HepG2 (cell line): ENCODE results near the gene SLC7A4. TPM values are rescaled to one million over a fixed set of nuclear protein-coding genes. Genes with fewer than 3 reads are reported as not detected.

Source experiments
- ATAC-seq: fragments of 200-7000 bp; cut with Tn5 transposase; 3 replicates; pipeline ENCODE4 v1.9.1; 2020; ENCODE audit warnings: mild to moderate bottlenecking, moderate library complexity
- BruUV-seq: library from RNA; stranded (reverse); fragments of 400-500 nt; replicated peaks from 2 replicates; lab custom pipeline; 2021; lab: Mats Ljungman, UMichigan
- CTCF ChIA-PET: fragments of 300-600 bp; formaldehyde crosslinking; extraction: SDS; loops from one replicate; lab custom pipeline; 2021; ENCODE audit warnings: low total read pairs, inconsistent platforms, low intra/inter-chr PET ratio; lab: Yijun Ruan, JAX
- POLR2A ChIA-PET: fragments of 350-600 bp; sonication (Branson Sonifier 250); formaldehyde crosslinking; loops from one replicate; lab custom pipeline; 2020; ENCODE audit warnings: antibody characterized with exemption, inconsistent platforms; lab: Yijun Ruan, JAX
- DNase-seq: peaks from one replicate; pipeline ENCODE4 v3.0.0-alpha.2; 2015; ENCODE audit warnings: low spot score
- FAIRE-seq: peaks from 3 replicates; lab custom pipeline; 2011; peaks lifted over from hg19 to GRCh38; lab: Jason Lieb, UNC
- H2AFZ ChIP-seq: one replicate; pipeline ENCODE4 v1.6.1; 2011; ENCODE audit warnings: low read length, inconsistent platforms
- H3K27ac ChIP-seq: fragments of 300-600 bp; 3 replicates; pipeline ENCODE4 v1.8.0; 2011; ENCODE audit warnings: mixed run types, mild to moderate bottlenecking, mixed read lengths, low read length, inconsistent platforms; ENCODE audit not compliant: insufficient read depth; ENCODE audit errors: extremely low read length
- H3K27me3 ChIP-seq, 2 experiments: fragments of 200-600 bp in 1 of 2; 2 replicates in 1 of 2; 3 replicates in 1 of 2; pipeline versions ENCODE4 v1.6.0 to v1.8.0; 2011; ENCODE audit warnings: low read length in 2 of 2, mild to moderate bottlenecking in 2 of 2, moderate library complexity in 2 of 2, inconsistent platforms in 1 of 2; ENCODE audit not compliant: insufficient read depth in 2 of 2, control insufficient read depth in 1 of 2
- H3K36me3 ChIP-seq, 2 experiments: fragments of 200-600 bp in 1 of 2; replicated peaks in 1 of 2; 2 replicates in 1 of 2; 3 replicates in 1 of 2; pipeline versions ENCODE4 v1.5.1 to v1.8.0; 2011; ENCODE audit warnings: low read length in 2 of 2, inconsistent platforms in 1 of 2; ENCODE audit not compliant: insufficient read depth in 2 of 2, control insufficient read depth in 1 of 2
- H3K4me1 ChIP-seq: 2 replicates; pipeline ENCODE4 v1.5.1; 2012; ENCODE audit warnings: low read length, inconsistent platforms; ENCODE audit not compliant: insufficient read depth
- H3K4me2 ChIP-seq: 2 replicates; pipeline ENCODE4 v1.6.0; 2011; ENCODE audit warnings: low read depth, low read length, inconsistent platforms
- H3K4me3 ChIP-seq, 3 experiments: fragments of 200-600 bp in 1 of 3; sonication (generic), shearing (Covaris generic) in 1 of 3; replicated peaks in 1 of 3; 2 replicates each; pipeline ENCODE4 v1.5.1; 2011 to 2016; ENCODE audit warnings: low read length in 3 of 3, inconsistent platforms in 2 of 3, low read depth in 2 of 3, mild to moderate bottlenecking in 2 of 3, control low read depth in 1 of 3, mixed read lengths in 1 of 3; ENCODE audit not compliant: insufficient read depth in 1 of 3
- H3K79me2 ChIP-seq: one replicate; pipeline ENCODE4 v1.6.1; 2011; ENCODE audit warnings: low read length, inconsistent platforms; ENCODE audit not compliant: insufficient read depth
- H3K9ac ChIP-seq: 2 replicates; pipeline ENCODE4 v1.6.0; 2011; ENCODE audit warnings: mild to moderate bottlenecking, low read depth, low read length, inconsistent platforms; ENCODE audit not compliant: insufficient read depth
- H3K9me3 ChIP-seq: 2 replicates; pipeline ENCODE4 v1.5.1; 2012; ENCODE audit warnings: mild to moderate bottlenecking, low read length
- H4K20me1 ChIP-seq: 2 replicates; pipeline ENCODE4 v1.6.0; 2011; ENCODE audit warnings: inconsistent platforms, mild to moderate bottlenecking, low read length, moderate library complexity; ENCODE audit not compliant: insufficient read depth
- AKAP8 ChIP-seq: sonication (generic); formaldehyde crosslinking; IDR thresholded peaks from 2 replicates; pipeline ENCODE4 v1.5.1; 2020; ENCODE audit warnings: mild to moderate bottlenecking, missing genetic modification reagents
- ARNT ChIP-seq: fragments of 450-650 bp; IDR thresholded peaks from 2 replicates; pipeline ENCODE4 v1.6.1; 2017
- CHD2 ChIP-seq: IDR thresholded peaks from 2 replicates; pipeline ENCODE4 v1.6.1; 2011; ENCODE audit warnings: low read depth, low read length, improper control_type of control experiment
- MTF1 ChIP-seq: sonication (generic); formaldehyde crosslinking; IDR thresholded peaks from 2 replicates; pipeline ENCODE4 v1.5.0; 2020; ENCODE audit warnings: missing genetic modification reagents
- NKX3-1 ChIP-seq: sonication (generic); formaldehyde crosslinking; IDR thresholded peaks from 2 replicates; pipeline ENCODE4 v1.5.0; 2020; ENCODE audit warnings: missing genetic modification reagents
- SCMH1 ChIP-seq: sonication (generic); formaldehyde crosslinking; IDR thresholded peaks from 2 replicates; pipeline ENCODE4 v1.9.0; 2021; ENCODE audit warnings: missing genetic modification reagents, mild to moderate bottlenecking, borderline replicate concordance
- ZHX1 ChIP-seq: sonication (generic); formaldehyde crosslinking; IDR thresholded peaks from 2 replicates; pipeline ENCODE4 v1.8.1; 2022; ENCODE audit warnings: low read depth, mild to moderate bottlenecking, missing genetic modification reagents
- ZNF230 ChIP-seq: sonication (generic); formaldehyde crosslinking; IDR thresholded peaks from 2 replicates; pipeline ENCODE4 v1.4.0; 2020; ENCODE audit warnings: mild to moderate bottlenecking, missing genetic modification reagents
- ZNF317 ChIP-seq: sonication (generic); formaldehyde crosslinking; IDR thresholded peaks from 2 replicates; pipeline ENCODE4 v1.5.0; 2020; ENCODE audit warnings: mild to moderate bottlenecking, missing genetic modification reagents
- ZNF552 ChIP-seq: sonication (generic); formaldehyde crosslinking; IDR thresholded peaks from 2 replicates; pipeline ENCODE4 v1.9.0; 2022; ENCODE audit warnings: missing genetic modification reagents, mild to moderate bottlenecking, borderline replicate concordance
- ZNF644 ChIP-seq: IDR thresholded peaks from 2 replicates; pipeline ENCODE4 v1.6.1; 2016; ENCODE audit warnings: low read depth
- ZSCAN5A ChIP-seq: sonication (generic); formaldehyde crosslinking; IDR thresholded peaks from 2 replicates; pipeline ENCODE4 v1.8.0; 2022; ENCODE audit warnings: mild to moderate bottlenecking, missing genetic modification reagents, borderline replicate concordance
- WGBS: methylation state at CpG from one replicate; pipeline ENCODE4 v1.1.6; 2017; ENCODE audit warnings: low lambda C conversion rate; 5-methylcytosine and 5-hydroxymethylcytosine counted together
- in situ Hi-C: cut with HindIII; loops from 2 replicates; pipeline ENCODE4 v1.10.0; 2017; ENCODE audit warnings: low pct_unique_long_range_greater_than_20kb; ENCODE audit not compliant: extremely low pct_ligation_motif_present
- intact Hi-C: fragments of 100-400 bp; cut with micrococcal nuclease; formaldehyde crosslinking; loops from one replicate; pipeline ENCODE4 v1.10.0; 2022; ENCODE audit not compliant: unreplicated experiment
- polyA plus RNA-seq, 8 experiments: library from polyadenylated mRNA; depleted of rRNA in 3 of 8; stranded (reverse) in 7 of 8; unstranded in 1 of 8; fragments of >200 nt; fragmentation: Illumina TruSeq in 4 of 8; extraction: Trizol in 4 of 8; gene quantifications; 2 replicates each; pipeline versions ENCODE4 v1.2.1 to v1.2.3, GENCODE V29; 2011 to 2016; ENCODE audit warnings: low read depth in 4 of 8, missing spikeins in 1 of 8, mixed read lengths in 1 of 8; ENCODE audit not compliant: insufficient read depth in 1 of 8
- total RNA-seq, 5 experiments: library from RNA; depleted of rRNA; stranded (reverse); fragments of >200 nt; fragmentation: Illumina TruSeq; extraction: Trizol; gene quantifications; 2 replicates each; pipeline ENCODE4 v1.2.3, GENCODE V29; 2016; ENCODE audit warnings: low read depth in 1 of 5
- TF ChIP-seq, protein P1 (sequence below): sonication (generic); formaldehyde crosslinking; IDR thresholded peaks from 2 replicates; pipeline ENCODE4 v1.5.1; 2020; ENCODE audit warnings: mild to moderate bottlenecking, moderate library complexity, missing genetic modification reagents

Gene SLC7A4
- total and polyA plus RNA-seq, 2 of the 13 experiments (the other 11 are each of a cell fraction or from before 2014, with no cell fraction given): not detected

DNA sequence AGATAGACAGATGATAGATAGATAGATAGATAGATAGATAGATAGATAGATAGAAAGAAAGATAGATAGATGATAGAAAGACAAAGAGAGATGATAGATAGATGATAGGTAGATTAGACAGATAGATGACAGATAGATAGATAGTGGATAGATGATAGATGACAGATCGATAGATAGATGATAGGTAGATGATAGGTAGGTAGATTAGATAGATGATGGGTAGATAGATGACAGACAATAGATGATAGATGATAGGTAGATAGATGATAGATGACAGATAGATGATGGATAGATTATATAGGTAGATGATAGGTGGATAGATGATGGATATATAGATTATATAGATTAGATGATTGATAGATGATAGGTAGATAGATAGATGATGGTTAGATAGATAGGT lies 46.0 kb downstream of the SLC7A4 start:
- Histone ChIP-seq H2AFZ (no peak overlapping the region), H3K27ac (no peak overlapping the region), H3K27me3 (no peaks in the 10 kb centered on the region; a peak in 1 of 5 replicates), H4K20me1 (no peaks in the 10 kb centered on the region), H3K4me3 (no peak overlapping the region), H3K4me1 (peaks cover 14% of the 10 kb centered on the region)
- no peak for DNase-seq
- in situ Hi-C loops: no loop called here
- no peak for FAIRE-seq
- intact Hi-C loops: no loop called here
- POLR2A ChIA-PET: no interaction called here
- WGBS: 94% methylated on average over 1 of the region's 1 CpG
- TF ChIP-seq ZHX1 (CRISPR knock-in tag) (no peak), ARNT (no peak), SCMH1 (CRISPR knock-in tag) (no peak), CHD2 (no peak)
- TF ChIP-seq, all 625 proteins: peak for 0
- BruUV-seq: no TSS peak
- CTCF ChIA-PET: no interaction called here
- Histone ChIP-seq H3K9me3 (no peaks in the 10 kb centered on the region), H3K9ac (no peak overlapping the region), H3K4me2 (no peak overlapping the region), H3K79me2 (peaks cover 9% of the 10 kb centered on the region), H3K36me3 (peaks cover 2 to 28% of the 10 kb centered on the region in 2 experiments)
- ATAC-seq: no peak

DNA sequence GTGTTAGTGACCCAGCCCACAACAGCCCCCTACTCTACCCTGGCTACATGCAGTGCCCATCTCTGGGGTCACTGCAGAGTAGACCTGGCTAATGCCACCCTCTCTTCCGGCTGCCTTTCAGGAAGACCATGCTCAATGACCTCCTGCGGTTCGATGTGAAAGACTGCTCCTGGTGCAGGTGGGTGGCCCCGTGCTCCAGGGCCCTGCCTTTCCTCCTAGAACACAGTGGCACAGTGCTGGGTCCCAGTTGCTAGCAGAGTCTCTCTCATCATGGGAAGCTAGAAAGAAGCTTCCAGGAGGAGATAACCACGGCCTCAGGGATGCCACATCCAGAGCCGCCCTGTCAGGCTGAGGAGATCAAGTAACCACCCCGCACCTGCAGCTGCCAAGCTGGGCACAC lies 46.6 kb downstream of the SLC7A4 start:
- ChIA-PET CTCF (no interaction called here), POLR2A (no interaction called here)
- Histone ChIP-seq H3K27me3 (no peaks in the 10 kb centered on the region; a peak in 1 of 5 replicates), H2AFZ (no peak overlapping the region), H3K4me2 (no peak overlapping the region), H3K4me1 (peaks cover 21% of the 10 kb centered on the region), H3K9me3 (no peaks in the 10 kb centered on the region), H3K79me2 (peaks cover 11% of the 10 kb centered on the region), H3K9ac (no peak overlapping the region), H3K36me3 (peaks cover 0 to 22% of the 10 kb centered on the region in 2 experiments), H3K4me3 (no peak overlapping the region), H4K20me1 (no peaks in the 10 kb centered on the region), H3K27ac (no peak overlapping the region)
- DNase-seq: no peak
- 98% methylated on average over 6 of the region's 7 CpGs for WGBS
- FAIRE-seq: no peak
- in situ Hi-C loops (no loop called here), intact Hi-C loops (no loop called here)
- BruUV-seq: no TSS peak
- ATAC-seq: no peak
- TF ChIP-seq ZNF317 (no peak), AKAP8 (CRISPR knock-in tag) (no peak), ZNF552 (no peak), MTF1 (no peak), ZSCAN5A (no peak), ZNF644 (CRISPR knock-in tag) (no peak), NKX3-1 (CRISPR knock-in tag) (no peak), ZNF230 (CRISPR knock-in tag) (no peak)
- TF ChIP-seq, protein P1, sequence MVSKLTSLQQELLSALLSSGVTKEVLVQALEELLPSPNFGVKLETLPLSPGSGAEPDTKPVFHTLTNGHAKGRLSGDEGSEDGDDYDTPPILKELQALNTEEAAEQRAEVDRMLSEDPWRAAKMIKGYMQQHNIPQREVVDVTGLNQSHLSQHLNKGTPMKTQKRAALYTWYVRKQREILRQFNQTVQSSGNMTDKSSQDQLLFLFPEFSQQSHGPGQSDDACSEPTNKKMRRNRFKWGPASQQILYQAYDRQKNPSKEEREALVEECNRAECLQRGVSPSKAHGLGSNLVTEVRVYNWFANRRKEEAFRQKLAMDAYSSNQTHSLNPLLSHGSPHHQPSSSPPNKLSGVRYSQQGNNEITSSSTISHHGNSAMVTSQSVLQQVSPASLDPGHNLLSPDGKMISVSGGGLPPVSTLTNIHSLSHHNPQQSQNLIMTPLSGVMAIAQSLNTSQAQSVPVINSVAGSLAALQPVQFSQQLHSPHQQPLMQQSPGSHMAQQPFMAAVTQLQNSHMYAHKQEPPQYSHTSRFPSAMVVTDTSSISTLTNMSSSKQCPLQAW (CRISPR knock-in tag): no peak
